HL-60 (cell line): ENCODE results near the gene MAST2.

ENCODE experiments used
- DNase-seq, 2 experiments: peaks; one replicate each; pipeline ENCODE4 v3.0.0-alpha.2; 2010 to 2020; ENCODE audit warnings: low read depth in 1 of 2, low spot score in 1 of 2
- H3K27ac ChIP-seq: fragments of 250-450 bp; sonication (Bioruptor Pico); replicated peaks from 2 replicates; pipeline ENCODE4 v1.5.1; 2020; ENCODE audit warnings: mild to moderate bottlenecking, moderate library complexity
- H3K27me3 ChIP-seq: fragments of 250-450 bp; sonication (Bioruptor Pico); 2 replicates; pipeline ENCODE4 v1.5.1; 2021; ENCODE audit warnings: mild to moderate bottlenecking, moderate library complexity; ENCODE audit not compliant: insufficient read depth, poor library complexity, severe bottlenecking
- H3K4me3 ChIP-seq: replicated peaks from 2 replicates; pipeline ENCODE4 v1.5.1; 2011; ENCODE audit warnings: mild to moderate bottlenecking, control low read depth, low read length; ENCODE audit not compliant: insufficient read depth
- CTCF ChIP-seq: IDR thresholded peaks from one replicate; pipeline ENCODE4 v1.5.1; 2011; ENCODE audit warnings: low read length, control low read depth, inconsistent platforms; ENCODE audit not compliant: insufficient read depth
- GABPA ChIP-seq: IDR thresholded peaks from 2 replicates; pipeline ENCODE4 v1.6.1; 2012; ENCODE audit warnings: low read depth
- POLR2AphosphoS5 ChIP-seq: IDR thresholded peaks from 2 replicates; pipeline ENCODE4 v1.6.1; 2012; ENCODE audit warnings: low read depth
- REST ChIP-seq: IDR thresholded peaks from 2 replicates; pipeline ENCODE4 v1.6.1; 2012; ENCODE audit warnings: low read depth; ENCODE audit not compliant: insufficient replicate concordance
- SPI1 ChIP-seq: IDR thresholded peaks from 2 replicates; pipeline ENCODE4 v1.6.1; 2012; ENCODE audit warnings: low read depth, mild to moderate bottlenecking, borderline replicate concordance

MAST2 gene

GRCh38 chr1:45863218-45863617 lies 59.8 kb downstream of the MAST2 start:
- TF ChIP-seq CTCF = no peak
- DNase-seq = no peak
- Histone ChIP-seq H3K27ac (no peak overlapping the region), H3K27me3 (no peaks in the 10 kb centered on the region), H3K4me3 (no peak overlapping the region)

- Histone ChIP-seq H3K27me3 (no peaks in the 10 kb centered on the region), H3K27ac (no peak overlapping the region), H3K4me3 (no peak overlapping the region)
- DNase-seq = no peak
- TF ChIP-seq SPI1 (no peak), REST (no peak), CTCF (no peak), POLR2AphosphoS5 (no peak), GABPA (no peak)
Observed at GRCh38 chr1:45864167-45865106, 61.0 kb downstream of the MAST2 start.

GRCh38 chr1:45867697-45868348 lies 64.4 kb downstream of the MAST2 start:
- DNase-seq = no peak

More at GRCh38 chr1:45867697-45868348, 64.4 kb downstream of the MAST2 start:
- TF ChIP-seq GABPA (no peak), SPI1 (no peak), CTCF (no peak), REST (no peak), POLR2AphosphoS5 (no peak)
- Histone ChIP-seq H3K27me3 (no peaks in the 10 kb centered on the region), H3K27ac (no peak overlapping the region), H3K4me3 (no peak overlapping the region)
